MM.1S (cell line): ENCODE results near the gene ADCY6.

Experiments used
- DNase-seq: peaks from one replicate; pipeline ENCODE4 v3.0.0-alpha.2; 2015
- H2AFZ ChIP-seq: fragments of 300-600 bp; sonication (generic); 2 replicates; pipeline ENCODE4 v1.6.0; 2016; ENCODE audit warnings: antibody characterized with exemption, low read length
- H3F3A ChIP-seq: fragments of 300-600 bp; sonication (generic); 2 replicates; pipeline ENCODE4 v1.6.1; 2016; ENCODE audit warnings: mild to moderate bottlenecking, antibody characterized with exemption, low read length, moderate library complexity, mixed read lengths; ENCODE audit not compliant: insufficient read depth
- H3K27ac ChIP-seq: fragments of 300-600 bp; sonication (generic); 2 replicates; pipeline ENCODE4 v1.5.1; 2016; ENCODE audit warnings: mild to moderate bottlenecking, low read length
- H3K27me3 ChIP-seq: fragments of 300-600 bp; sonication (generic); replicated peaks from 2 replicates; pipeline ENCODE4 v1.6.0; 2016; ENCODE audit warnings: low read length; ENCODE audit not compliant: insufficient read depth
- H3K36me3 ChIP-seq: fragments of 300-600 bp; sonication (generic); replicated peaks from 2 replicates; pipeline ENCODE4 v1.6.1; 2016; ENCODE audit warnings: mild to moderate bottlenecking, low read length, mixed read lengths; ENCODE audit not compliant: insufficient read depth
- H3K4me1 ChIP-seq: fragments of 300-600 bp; sonication (generic); 2 replicates; pipeline ENCODE4 v1.6.1; 2016; ENCODE audit warnings: low read length, mixed read lengths
- H3K4me2 ChIP-seq: fragments of 300-600 bp; sonication (generic); 2 replicates; pipeline ENCODE4 v1.6.0; 2016; ENCODE audit warnings: low read depth, low read length
- H3K4me3 ChIP-seq: fragments of 300-600 bp; sonication (generic); 2 replicates; pipeline ENCODE4 v1.5.1; 2016; ENCODE audit warnings: low read length, mixed read lengths
- H3K79me2 ChIP-seq: fragments of 300-600 bp; sonication (generic); 2 replicates; pipeline ENCODE4 v1.6.1; 2016; ENCODE audit warnings: mixed run types, low read length, mixed read lengths
- H3K9ac ChIP-seq: fragments of 300-600 bp; sonication (generic); 2 replicates; pipeline ENCODE4 v1.6.1; 2016; ENCODE audit warnings: low read length, mixed read lengths
- H3K9me2 ChIP-seq: fragments of 300-600 bp; sonication (generic); replicated peaks from 2 replicates; pipeline ENCODE4 v1.6.1; 2016; ENCODE audit warnings: mild to moderate bottlenecking, low read length, mixed read lengths; ENCODE audit not compliant: insufficient read depth
- H3K9me3 ChIP-seq: fragments of 300-600 bp; sonication (generic); replicated peaks from 2 replicates; pipeline ENCODE4 v1.6.1; 2016; ENCODE audit warnings: mild to moderate bottlenecking, low read length, mixed read lengths; ENCODE audit not compliant: insufficient read depth
- H4K20me1 ChIP-seq: fragments of 300-600 bp; sonication (generic); 2 replicates; pipeline ENCODE4 v1.6.1; 2016; ENCODE audit warnings: mild to moderate bottlenecking, low read length, moderate library complexity, mixed read lengths; ENCODE audit not compliant: insufficient read depth
- CTCF ChIP-seq: fragments of 300-600 bp; sonication (generic); IDR thresholded peaks from 2 replicates; pipeline ENCODE4 v1.5.1; 2016; ENCODE audit warnings: antibody characterized with exemption, low read length, mixed read lengths
- EZH2 ChIP-seq: fragments of 300-600 bp; sonication (generic); optimal IDR thresholded peaks from 2 replicates; pipeline ENCODE3; 2017; ENCODE audit warnings: low read depth, mild to moderate bottlenecking, antibody characterized with exemption, low read length, mixed read lengths
- EZH2phosphoT487 ChIP-seq: fragments of 300-600 bp; sonication (generic); IDR thresholded peaks from 2 replicates; pipeline ENCODE4 v1.6.1; 2018; ENCODE audit warnings: antibody characterized with exemption, low read length

ADCY6 gene

GRCh38 chr12:48815126-48816110 is 26.5 kb upstream of the ADCY6 start:
- peaks cover 17% of the 10 kb centered on the region; the same call in 1 of the 2 replicates for H3K4me1 ChIP-seq
- peaks cover 5% of the 10 kb centered on the region; the same call in 1 of the 2 replicates for H3F3A ChIP-seq
- H3K9me2 ChIP-seq = no peaks in the 10 kb centered on the region
- peak; percentile 17 for DNase-seq
- no peaks in the 10 kb centered on the region for H4K20me1 ChIP-seq
- TF ChIP-seq EZH2phosphoT487 (no peak), EZH2 (no peak), CTCF (no peak)
- no peaks in the 10 kb centered on the region for H3K9me3 ChIP-seq
- H3K4me3 ChIP-seq = peak overlapping the region; percentile 78
- peak overlapping the region; percentile 100 for H3K4me2 ChIP-seq
- no peaks in the 10 kb centered on the region for H3K36me3 ChIP-seq
- H3K27ac ChIP-seq = peak overlapping the region; percentile 29; the same call in 1 of the 2 replicates
- peak overlapping the region; percentile 70 for H3K9ac ChIP-seq
- H2AFZ ChIP-seq = peak overlapping the region; percentile 100
- no peaks in the 10 kb centered on the region for H3K79me2 ChIP-seq
- H3K27me3 ChIP-seq = peaks cover 14% of the 10 kb centered on the region

GRCh38 chr12:48814262-48815125 is 25.6 kb upstream of the ADCY6 start:
- Histone ChIP-seq H3K9ac (peak overlapping the region; percentile 70), H3K4me3 (peak overlapping the region; percentile 78), H4K20me1 (no peaks in the 10 kb centered on the region), H3K4me1 (peaks cover 17% of the 10 kb centered on the region; the same call in 1 of the 2 replicates), H3K36me3 (no peaks in the 10 kb centered on the region), H3K79me2 (no peaks in the 10 kb centered on the region), H3K9me2 (no peaks in the 10 kb centered on the region), H3K27me3 (peaks cover 14% of the 10 kb centered on the region), H3F3A (peaks cover 5% of the 10 kb centered on the region; the same call in 1 of the 2 replicates), H3K4me2 (peak overlapping the region; percentile 100), H3K27ac (peak overlapping the region; percentile 29; the same call in 1 of the 2 replicates), H3K9me3 (no peaks in the 10 kb centered on the region), H2AFZ (peak overlapping the region; percentile 100)
- DNase-seq = peak; percentile 87
- TF ChIP-seq CTCF = peak; percentile 99
- no peak for TF ChIP-seq EZH2phosphoT487

DNA sequence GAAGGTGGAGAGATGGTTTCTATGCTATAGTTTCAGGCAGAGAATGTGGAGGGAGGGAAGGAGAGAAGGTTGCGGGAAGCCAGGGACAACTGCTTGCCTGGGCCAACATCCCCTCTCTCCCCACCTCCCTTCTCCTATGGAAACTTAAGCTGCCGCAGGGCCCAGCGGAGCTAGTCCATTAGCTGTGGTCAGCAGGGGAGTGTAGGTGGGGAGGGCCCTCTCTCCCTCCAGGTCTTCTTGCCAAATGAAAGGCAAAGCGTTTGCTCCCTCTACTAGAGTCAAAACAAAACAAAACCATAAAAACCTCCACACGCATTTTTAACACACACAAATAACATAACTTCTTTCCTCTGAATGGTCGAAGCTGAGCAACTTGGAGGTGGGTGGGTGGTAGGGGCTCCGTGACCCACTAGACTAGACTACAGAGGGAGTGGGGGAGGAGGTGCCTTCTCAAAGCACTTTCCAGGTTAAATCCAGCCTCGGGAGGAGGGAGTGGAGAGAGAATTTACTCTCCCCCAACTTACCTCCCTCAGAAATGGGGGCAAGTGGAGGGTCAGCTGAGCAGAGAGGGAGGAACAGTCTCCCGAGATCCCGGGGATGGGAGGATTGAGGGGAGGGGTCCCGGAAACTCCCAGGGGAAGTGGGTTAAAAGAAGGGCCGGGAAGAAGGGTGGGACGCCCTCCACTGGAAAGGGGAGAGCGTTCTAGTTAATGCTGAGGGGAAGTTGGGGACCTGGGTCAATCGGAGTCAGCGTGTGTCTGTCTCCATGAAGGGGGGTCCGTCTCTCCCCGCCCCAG is 24.8 kb upstream of the ADCY6 start:
- Histone ChIP-seq H3K27ac (no peak overlapping the region), H3K9ac (peak overlapping the region; percentile 70; the same call in 1 of the 2 replicates), H3K27me3 (peaks cover 14% of the 10 kb centered on the region), H3K4me1 (peaks cover 17% of the 10 kb centered on the region; the same call in 1 of the 2 replicates), H4K20me1 (no peaks in the 10 kb centered on the region), H3K79me2 (no peaks in the 10 kb centered on the region), H3K4me2 (peak overlapping the region; percentile 100), H3K9me2 (no peaks in the 10 kb centered on the region), H3K9me3 (no peaks in the 10 kb centered on the region), H2AFZ (peak overlapping the region; percentile 100), H3K36me3 (no peaks in the 10 kb centered on the region), H3K4me3 (peak overlapping the region; percentile 78), H3F3A (peaks cover 5% of the 10 kb centered on the region; the same call in 1 of the 2 replicates)
- no peak for DNase-seq
- no peak for TF ChIP-seq CTCF
- TF ChIP-seq EZH2phosphoT487 = no peak
- TF ChIP-seq EZH2 = no peak
